ENCODE results near the gene TWNK. TPM values are rescaled to one million over a fixed set of nuclear protein-coding genes. Genes with fewer than 3 reads are reported as not detected.

Gene TWNK
- total and polyA plus RNA-seq, 2 of the 4 experiments (the other 2 are of a cell fraction) = 7.7 to 8.8 TPM

DNA sequence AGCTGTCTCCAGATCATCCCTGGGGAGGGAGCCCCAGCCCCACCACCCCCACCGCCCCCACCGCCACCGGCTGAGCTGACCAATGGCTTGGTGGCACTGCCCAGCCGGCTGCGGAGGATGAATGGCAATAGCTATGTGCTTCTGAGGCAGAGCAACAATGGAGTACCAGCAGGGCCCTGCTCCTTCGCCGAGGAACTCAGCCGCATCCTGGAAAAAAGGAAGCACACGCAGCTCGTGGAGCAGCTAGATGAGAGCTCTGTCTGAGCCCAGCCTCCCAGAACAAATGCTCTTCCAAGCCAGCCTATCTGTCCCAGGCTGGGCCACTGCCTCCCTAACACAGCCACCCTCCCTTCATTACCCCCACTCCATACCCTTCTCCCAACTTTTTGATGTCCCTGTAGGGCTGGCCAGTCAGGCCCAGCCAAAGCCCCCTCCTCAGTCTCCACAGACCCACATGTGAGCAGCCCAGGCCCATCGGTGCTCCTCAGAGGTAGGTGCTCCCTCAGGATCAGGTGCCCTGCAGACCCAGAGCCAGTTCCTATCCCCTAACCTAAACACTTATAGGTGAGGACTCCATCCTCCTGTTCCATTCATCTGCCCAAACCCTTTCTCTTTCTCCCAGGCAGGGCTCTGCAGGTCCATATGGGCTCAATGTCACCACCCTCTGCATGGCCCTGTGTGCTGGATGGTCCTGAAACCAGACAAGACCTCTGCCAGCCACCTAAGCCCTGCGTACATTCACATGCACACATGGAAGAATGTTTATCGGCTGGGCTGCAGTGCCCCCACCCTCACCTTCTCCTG, 3.3 kb upstream of the TWNK start:
- H2BK120ac ChIP-seq (ENCODE audit: low read depth, low read length) = no peak overlapping the region
- ChIA-PET POLR2A (ENCODE audit: unreplicated experiment) (interaction anchor here (0.6 kb wide), 1 partner anchor 370 kb away, joined by 4 read pairs; no protein-coding TSS in a partner anchor), CTCF (no interaction called here)
- no peak overlapping the region for H3K14ac ChIP-seq (replicated peaks; ENCODE audit: low read depth, low read length)
- 0 out of 2 replicates have a peak, but pooled peaks cover 3% of the 10 kb centered on the region for H4K20me1 ChIP-seq (ENCODE audit: insufficient read depth, low read length)
- no peak overlapping the region for H2AK9ac ChIP-seq (replicated peaks; ENCODE audit: low read depth, low read length, poor library complexity)
- in situ Hi-C loops (cut with MboI; ENCODE audit: low sequenced_read_pairs) (no loop called here), intact Hi-C loops (cut with micrococcal nuclease) (no loop called here), dilution Hi-C loops (cut with HindIII; ENCODE audit: low sequenced_read_pairs, unreplicated experiment) (no loop called here)
- no peak overlapping the region for H2AFZ ChIP-seq (replicated peaks; ENCODE audit: low read length, poor library complexity)
- no peak overlapping the region for H4K5ac ChIP-seq (ENCODE audit: low read depth, low read length)
- H3K27me3 ChIP-seq (ENCODE audit: control insufficient read depth, insufficient read depth, low read length) = no peaks in the 10 kb centered on the region
- DNase-seq (no peak), ATAC-seq (ENCODE audit: low read depth) (no peak)
- 85% methylated on average over 8 of the region's 13 CpGs; no CpG with 5 or more reads in 1 of the 2 experiments for WGBS, 2 experiments (ENCODE audit: extremely low coverage in 2 of 2, insufficient read length in 1 of 2)
- H3K18ac ChIP-seq (ENCODE audit: low read depth, low read length) = no peak overlapping the region
- H3K4me2 ChIP-seq (ENCODE audit: low read depth, low read length) = no peak overlapping the region
- no peak overlapping the region for H4K91ac ChIP-seq (ENCODE audit: insufficient read depth, low read depth, low read length)
- H3K79me1 ChIP-seq (ENCODE audit: low read depth in 1 of 2, low read length in 2 of 2) = peaks cover 36 to 50% of the 10 kb centered on the region in 2 experiments
- no peaks in the 10 kb centered on the region for H3K9me3 ChIP-seq (ENCODE audit: control insufficient read depth, insufficient read depth, low read length)
- no peak overlapping the region for H3K23ac ChIP-seq (ENCODE audit: low read depth, low read length)
- H3K4me1 ChIP-seq (ENCODE audit: control insufficient read depth, insufficient read depth, low read length) = peaks cover 8% of the 10 kb centered on the region; the same call in 1 of the 2 replicates
- H3K4ac ChIP-seq (ENCODE audit: low read depth, low read length) = no peak overlapping the region
- no peak for TF ChIP-seq MAZ (IDR thresholded peaks at IDR 0.05; ENCODE audit: borderline replicate concordance, low read depth, low read length)
- no peak for TF ChIP-seq BHLHE40 (IDR thresholded peaks at IDR 0.05; ENCODE audit: low read depth, low read length)
- no peak for TF ChIP-seq POLR2A (IDR thresholded peaks at IDR 0.05; ENCODE audit: low read depth, low read length)
- H2AK5ac ChIP-seq (ENCODE audit: low read depth, low read length) = no peak overlapping the region
- H3K4me3 ChIP-seq (ENCODE audit: insufficient read depth, low read depth, low read length) = no peak overlapping the region
- H3K56ac ChIP-seq (ENCODE audit: extremely low read depth, insufficient read depth, low read length) = no peak overlapping the region
- no peak overlapping the region for H2BK20ac ChIP-seq (ENCODE audit: low read depth, low read length)
- no peak overlapping the region for H2BK15ac ChIP-seq (ENCODE audit: low read depth, low read length)
- peaks cover 28% of the 10 kb centered on the region for H3K36me3 ChIP-seq (ENCODE audit: control insufficient read depth, insufficient read depth, low read length)
- no peak overlapping the region for H2BK5ac ChIP-seq (ENCODE audit: low read depth, low read length, poor library complexity, severe bottlenecking)
- no peak overlapping the region for H4K8ac ChIP-seq (ENCODE audit: low read depth in 2 of 2, low read length in 2 of 2)
- peaks cover 13% of the 10 kb centered on the region for H3K9me1 ChIP-seq (ENCODE audit: insufficient read depth, low read length)
- H3K27ac ChIP-seq (ENCODE audit: insufficient read depth, low read length) = no peak overlapping the region
- BruUV-seq (replicated peaks) = no TSS peak
- no peak overlapping the region for H3K9ac ChIP-seq (ENCODE audit: low read depth, low read length)
